Activated CD4-positive, alpha-beta T cell treated with anti-CD3 and anti-CD28 coated beads for 1 hour (primary cell): ENCODE measurements around the gene ASB10.

Experiments
- DNase-seq: peaks from one replicate; pipeline ENCODE4 v3.0.0-alpha.2; 2020

ASB10 gene

DNA sequence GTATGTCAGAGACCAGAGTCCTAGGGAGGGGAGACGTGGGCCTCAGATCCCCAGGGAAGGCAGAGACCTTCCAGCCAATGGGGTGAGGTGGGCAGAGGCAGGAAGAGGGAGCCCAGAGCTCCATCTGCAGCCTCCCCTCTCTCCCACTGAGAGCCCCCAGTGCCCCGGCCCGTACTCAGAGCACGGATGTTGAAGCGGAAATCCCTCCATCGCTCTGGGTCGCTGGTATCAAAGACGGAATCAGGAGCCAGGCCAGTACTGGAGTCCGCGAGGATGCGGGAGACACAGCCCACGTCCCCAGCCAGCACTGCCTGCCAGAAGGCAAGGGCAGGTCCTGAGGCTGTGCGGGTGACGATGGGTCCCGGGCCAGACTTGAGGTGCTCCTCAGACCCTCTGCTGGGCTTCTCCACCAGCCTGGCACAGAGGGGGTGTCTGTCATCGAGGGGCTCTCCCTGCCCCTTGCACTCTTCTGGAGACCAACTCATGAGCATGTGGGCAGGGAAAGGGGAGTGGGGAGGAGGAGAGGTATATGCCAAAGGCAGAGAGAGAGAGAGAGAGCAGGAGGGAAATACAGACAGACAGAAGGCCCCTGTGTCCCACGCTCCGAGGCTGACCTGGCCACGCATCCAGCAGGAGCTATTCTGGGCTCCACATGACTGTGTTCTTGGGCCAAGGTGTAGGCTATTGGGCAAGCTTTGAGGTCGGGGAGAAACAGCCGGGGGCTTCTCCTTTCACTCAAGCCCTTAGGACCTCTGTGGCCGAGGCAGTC, at the start of gene ASB10:
ASB10 (minus strand) TSS at position 611 of the 769 bp plus-strand sequence; CDS start at position 491, 120 bp downstream.
- DNase-seq, result no peak

- no peak for DNase-seq
Observed at GRCh38 chr7:151236406-151236805, 49.4 kb upstream of the ASB10 start.

- no peak for DNase-seq
Observed at GRCh38 chr7:151235091-151235787, 48.2 kb upstream of the ASB10 start.

DNA sequence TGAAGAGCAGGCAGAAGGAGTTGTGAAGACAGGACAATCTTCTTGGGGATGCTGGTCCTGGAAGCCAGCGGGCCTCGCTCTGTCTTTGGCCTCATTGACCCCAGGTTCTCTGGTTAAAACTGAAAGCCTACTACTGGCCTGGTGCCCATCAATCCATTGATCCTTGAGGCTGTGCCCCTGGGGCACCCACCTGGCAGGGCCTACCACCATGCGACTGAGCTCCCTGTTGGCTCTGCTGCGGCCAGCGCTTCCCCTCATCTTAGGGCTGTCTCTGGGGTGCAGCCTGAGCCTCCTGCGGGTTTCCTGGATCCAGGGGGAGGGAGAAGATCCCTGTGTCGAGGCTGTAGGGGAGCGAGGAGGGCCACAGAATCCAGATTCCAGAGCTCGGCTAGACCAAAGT, 46.8 kb upstream of the ASB10 start:
- no peak for DNase-seq

DNA sequence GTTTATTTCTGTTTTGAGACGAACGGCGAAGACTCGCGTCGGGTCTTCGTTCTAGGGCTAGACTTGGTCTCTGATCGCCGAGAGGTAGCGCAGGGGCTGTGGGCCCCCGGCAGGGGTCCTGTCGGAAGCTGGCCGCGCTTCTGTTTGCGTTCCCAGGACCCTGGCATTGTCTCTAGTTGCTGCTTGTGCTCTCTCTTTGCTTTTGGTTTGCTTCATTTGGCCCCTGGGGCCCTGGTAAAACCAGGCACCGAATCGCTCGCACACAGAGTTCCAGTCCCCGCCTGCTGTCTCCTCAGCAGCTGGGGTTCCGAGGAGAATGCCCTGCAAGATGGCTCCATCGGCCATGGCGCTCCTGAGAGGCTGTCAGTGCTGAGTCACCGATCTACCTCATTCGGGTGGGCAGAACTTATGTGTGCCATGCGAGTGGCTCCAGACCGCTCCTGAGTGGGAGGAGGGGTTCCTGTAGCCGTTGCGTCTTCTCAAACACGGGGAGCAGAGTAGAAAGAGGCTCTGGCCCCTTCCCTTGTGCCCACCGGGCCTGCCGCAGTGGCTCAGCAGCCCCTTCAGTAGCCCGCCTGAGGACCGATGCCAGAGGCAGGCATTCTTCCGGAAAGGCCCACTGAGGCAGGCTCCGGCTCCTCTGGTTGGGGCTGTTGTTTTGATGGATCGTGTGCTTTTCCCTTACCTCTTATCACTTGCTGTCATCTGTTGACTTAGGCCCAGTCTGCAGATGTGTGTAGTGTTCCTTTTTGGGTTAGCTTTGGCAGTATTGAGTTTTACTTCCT, 46.1 kb upstream of the ASB10 start:
- DNase-seq, result peak; percentile 57

DNA sequence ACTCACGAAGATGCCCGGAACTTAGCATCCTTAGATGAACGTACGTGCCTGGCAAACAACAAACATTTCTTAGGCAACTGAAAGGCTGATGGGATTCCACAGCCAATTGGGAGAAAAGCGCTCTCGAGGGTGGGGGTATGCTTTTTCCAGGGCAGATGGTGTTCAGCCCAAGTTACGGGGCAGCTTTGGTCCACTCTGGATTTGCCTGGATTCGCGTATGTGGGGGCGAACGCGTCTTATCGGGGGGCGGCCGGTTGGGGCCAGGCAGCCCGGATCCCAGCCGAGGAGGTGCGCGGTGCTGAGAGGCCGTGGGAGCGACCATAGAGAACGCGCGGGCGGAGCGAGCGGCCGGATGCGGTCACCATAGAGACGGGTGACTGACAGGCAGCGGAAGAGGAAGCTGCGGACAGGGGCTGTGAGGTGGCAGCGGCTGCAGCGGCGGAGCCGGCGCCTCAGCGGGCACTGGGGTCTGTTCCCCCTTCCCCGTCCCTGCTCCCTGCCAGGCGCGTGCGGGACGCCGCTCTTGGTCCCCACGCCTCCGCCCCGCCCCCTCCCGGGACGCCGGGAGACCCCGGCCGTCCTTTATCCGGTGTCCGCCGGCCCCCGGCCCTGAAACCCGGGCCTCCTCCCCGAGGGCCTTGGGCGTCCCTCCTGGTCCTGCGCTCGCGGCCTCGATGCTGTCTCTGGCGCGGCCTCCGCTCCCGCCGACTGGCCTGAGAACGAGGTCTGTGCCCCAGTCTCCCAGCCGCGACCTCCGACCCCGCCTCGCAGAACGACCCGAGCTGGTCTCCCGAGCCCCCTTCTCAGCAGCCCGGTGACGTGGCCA, 45.3 kb upstream of the ASB10 start, which contains the start of gene CHPF2:
CHPF2 (plus strand) TSS at position 393 of the 826 bp plus-strand sequence. CDS start 1,529 bp downstream, outside the sequence.
- peak; percentile 82 for DNase-seq

DNA sequence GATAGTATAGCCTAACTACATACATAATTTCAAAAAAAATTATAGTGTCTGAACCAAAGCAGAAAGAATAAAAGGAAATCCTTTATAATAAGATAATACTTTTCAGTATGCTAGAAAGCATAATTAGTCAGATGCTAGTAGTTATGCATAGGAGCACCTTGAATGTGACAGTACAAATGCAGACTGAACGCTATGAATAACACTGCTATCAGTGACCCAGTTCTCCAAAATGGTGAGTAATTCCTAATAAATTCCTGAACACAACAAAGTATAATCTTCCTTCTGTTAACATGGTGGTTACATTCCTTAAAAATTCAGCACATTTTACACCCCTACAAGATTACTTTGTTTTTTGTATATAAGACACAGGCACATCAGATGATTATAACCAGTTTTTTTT, 44.0 kb upstream of the ASB10 start:
- no peak for DNase-seq

DNA sequence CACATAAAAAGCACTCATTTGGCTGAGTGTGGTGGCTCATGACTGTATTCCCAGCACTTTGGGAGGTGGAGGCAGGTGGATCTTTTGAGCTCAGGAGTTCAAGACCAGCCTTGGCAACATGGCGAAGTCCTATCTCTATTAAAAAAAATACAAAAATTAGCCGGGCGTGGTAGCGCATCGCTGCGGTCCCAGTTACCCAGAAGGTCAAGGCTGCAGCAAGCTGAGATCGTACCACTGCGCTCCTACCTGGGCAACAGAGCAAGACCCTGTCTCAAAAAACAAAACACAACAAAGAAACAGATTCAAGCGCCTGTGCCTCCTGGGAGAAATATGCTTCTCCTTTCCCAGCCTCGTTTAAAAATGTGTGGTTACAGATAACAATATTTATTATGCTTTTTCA, 42.2 kb upstream of the ASB10 start:
- no peak for DNase-seq

DNA sequence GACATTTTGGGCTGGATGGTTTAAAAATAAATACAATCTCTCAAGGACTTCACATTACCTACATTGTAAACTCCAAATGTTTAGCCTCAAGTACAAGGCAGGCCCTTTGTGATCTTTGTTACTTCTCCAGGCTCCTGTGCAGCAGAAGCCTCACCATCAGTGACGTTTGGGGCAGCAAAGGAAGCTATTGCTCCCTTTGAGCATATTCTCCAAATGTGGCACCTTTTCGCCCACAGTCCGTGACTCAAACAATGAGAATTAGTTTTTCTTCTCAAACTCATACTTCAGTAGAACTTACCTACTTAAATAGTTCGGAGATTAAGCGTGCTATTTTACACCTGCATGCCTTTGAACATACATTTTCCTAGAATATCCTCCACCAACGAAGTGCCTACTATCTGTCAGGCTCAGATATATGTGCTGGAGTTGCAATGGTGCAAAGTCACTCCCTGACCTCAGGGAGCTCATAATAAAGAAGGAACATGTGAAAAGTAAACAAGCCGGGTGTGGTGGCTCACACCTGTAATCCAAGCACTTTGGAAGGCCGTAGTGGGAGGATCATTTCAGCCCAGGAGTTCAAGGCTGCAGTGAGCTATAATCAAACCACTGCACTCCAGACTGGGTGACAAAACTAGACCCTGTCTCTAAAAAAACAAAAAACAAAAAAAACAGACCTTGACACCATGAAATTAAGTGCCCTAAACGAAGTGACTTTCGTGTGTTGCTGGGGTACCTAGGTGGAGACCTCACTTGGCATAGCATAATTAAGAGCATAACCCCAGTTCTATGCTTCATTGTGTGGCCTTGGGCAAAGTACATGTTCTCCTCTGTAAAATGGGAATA, 41.2 kb upstream of the ASB10 start:
- DNase-seq, result no peak

DNA sequence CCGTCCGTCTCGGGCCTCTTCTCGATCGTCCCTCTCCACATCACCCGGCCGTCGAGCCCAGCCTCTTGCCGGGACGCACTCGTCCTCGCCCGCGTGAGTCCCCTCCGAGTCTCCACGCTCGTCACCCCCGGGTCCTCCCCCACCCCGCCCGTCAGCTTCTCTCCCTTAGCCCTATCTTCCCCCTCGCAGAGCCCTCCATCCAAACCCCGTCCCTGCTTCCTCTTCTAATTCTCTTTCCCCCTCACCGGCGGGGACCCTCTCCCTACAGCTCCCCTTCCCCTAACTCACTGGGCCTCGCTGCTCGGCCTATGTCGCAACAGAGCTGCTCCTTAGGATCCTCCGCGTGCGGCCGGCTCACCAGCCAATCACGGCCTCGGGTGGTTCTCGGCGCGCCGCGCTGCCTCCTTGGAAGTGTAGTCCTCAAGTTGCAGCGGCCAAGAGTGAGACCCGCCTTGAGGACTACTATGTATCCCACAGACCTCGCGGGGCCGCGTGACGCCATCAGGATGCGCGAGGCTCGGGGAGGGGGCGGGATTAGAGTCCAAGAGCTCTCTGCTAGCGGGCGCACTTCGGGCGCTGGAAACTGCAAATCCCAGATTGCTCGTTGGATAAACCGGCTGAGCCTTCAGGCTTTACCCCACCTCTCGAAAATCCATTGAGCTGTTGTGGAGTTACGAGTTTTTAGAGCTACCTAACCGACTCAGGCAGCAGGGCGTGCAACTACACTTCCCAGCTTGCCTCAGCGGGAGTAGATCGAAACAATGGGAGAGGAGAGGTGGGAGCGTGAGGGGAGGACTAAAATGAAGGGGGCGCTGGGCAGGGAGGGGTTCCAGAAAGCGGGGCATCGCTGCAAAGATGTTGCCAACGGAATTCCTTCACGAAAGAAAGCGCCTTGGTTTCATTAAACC, 40.1 kb upstream of the ASB10 start, which contains the start of gene ABCF2:
ABCF2 (minus strand) TSS at position 331 of the 908 bp plus-strand sequence. CDS start 747 bp downstream, outside the sequence.
- peak; percentile 97 for DNase-seq

GRCh38 chr7:151226560-151226874, 39.5 kb upstream of the ASB10 start:
- DNase-seq, result no peak

GRCh38 chr7:151225948-151226510, 39.0 kb upstream of the ASB10 start:
- no peak for DNase-seq

DNA sequence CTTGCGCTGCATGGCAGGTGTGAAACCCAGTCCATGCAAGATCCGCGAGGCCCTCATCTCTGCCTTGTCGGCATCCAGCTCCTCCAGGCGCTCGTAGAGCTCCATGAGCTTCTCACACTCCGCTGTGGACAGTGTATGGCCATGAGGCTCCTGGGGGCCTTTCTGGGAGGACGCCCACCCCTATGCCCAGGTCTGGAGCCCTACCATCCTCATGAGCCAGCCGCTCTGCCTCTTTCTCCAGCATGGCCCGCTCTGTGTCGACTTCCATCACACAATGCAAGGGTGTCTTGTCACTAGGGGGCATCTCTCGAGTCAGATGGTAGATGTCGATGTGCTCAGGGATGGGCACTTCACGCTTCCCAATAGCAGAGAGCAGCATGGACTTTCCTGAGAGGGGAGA, 36.7 kb upstream of the ASB10 start:
- DNase-seq, result no peak

- no peak for DNase-seq
Observed at GRCh38 chr7:151218170-151218569, 31.1 kb upstream of the ASB10 start.

GRCh38 chr7:151215396-151215795, 28.3 kb upstream of the ASB10 start:
- no peak for DNase-seq

DNA sequence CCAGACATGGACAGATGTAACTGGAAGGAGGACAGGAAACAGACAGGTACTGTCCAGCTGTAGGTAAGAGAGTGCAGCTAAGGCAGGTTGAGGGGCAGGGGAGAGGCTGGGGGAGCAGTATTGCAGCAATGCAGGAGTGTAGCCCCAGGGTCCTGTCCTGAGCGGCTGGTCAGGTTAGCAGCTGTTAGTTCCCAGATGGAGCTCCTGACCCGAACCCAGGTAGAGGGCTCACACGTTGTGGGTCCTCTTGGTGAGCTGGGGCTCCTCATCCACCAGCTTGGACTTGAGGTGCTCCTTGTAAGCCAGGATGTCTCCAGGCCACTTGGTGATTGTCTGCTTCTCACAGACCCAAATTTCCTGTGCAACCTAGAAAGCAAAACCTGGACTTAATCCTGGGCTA, 26.8 kb upstream of the ASB10 start:
- no peak for DNase-seq

DNA sequence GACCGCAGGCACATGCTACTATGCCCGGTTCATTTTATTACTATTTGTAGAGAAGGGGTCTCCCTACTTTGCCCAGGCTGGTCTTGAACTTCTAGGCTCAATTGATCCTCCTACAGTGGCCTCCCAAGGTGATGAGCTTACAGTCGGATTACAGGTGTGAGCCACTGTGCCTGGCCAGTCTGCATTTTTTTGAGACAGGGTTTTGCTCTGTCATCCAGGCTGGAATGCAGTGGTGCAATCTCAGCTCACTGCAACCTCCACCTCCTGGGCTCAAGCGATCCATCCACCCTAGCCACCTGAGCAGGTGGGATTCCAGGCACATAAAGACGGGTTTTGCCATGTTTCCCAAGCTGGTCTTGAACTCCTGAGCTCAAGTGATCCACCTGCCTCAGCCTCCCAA, 25.6 kb upstream of the ASB10 start:
- no peak for DNase-seq

GRCh38 chr7:151211155-151211772, 24.2 kb upstream of the ASB10 start:
- DNase-seq, result no peak

DNA sequence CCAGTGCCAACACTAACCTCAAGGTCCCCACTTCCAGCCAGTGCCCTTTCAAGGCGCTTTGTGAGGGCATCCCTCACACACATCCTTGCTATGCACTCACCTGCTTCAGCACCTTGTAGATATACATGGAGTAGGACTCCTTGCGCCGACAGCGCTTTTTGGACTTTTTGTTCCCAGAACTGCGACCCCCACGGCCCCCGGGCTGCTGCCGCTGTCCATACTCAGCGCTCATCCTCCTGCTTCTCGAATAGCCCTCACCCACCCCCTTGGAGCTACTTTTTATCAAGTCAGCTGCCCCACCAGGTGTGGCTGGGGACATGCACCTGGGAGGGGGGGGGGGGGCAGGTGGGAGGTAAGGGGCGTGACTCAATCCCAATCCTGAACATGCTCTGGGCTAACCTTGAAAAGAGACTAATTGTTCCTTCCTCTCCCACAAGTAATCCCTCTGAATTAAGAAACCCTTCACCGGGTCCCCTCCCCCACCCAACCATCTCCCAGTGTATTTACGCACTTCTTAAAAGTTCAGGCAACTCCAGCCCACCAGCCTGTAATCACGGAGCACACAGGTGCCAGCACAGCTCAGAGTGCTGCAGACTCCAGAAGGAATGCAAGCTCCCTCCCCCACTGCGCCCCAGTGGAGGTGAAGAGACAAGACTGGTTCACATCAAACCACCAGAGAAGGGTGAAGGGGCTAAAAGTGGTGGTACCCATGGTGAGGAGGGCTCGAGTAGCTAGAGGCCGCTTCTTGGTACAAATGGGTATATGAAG, 23.2 kb upstream of the ASB10 start, which contains the start of gene H2BK1:
H2BK1 (minus strand) TSS at position 402 of the 768 bp plus-strand sequence; CDS start at position 232, 170 bp downstream.
- no peak for DNase-seq
